Measurements from ENCODE around the gene PRKAR1A.

GRCh38 chr17:68560966-68561720, 48.9 kb downstream of the PRKAR1A start:
- TF ChIP-seq POLR2A (IDR thresholded peaks at IDR 0.05) (no peak), CTCF (IDR thresholded peaks at IDR 0.05 in 8 of 11, conservative IDR thresholded peaks at IDR 0.05 in 3 of 11) (no peak)
